GM18519 (cell line): ENCODE data around the gene ZNF615.
"Not testable (repeated sequence)": the region's sequence is repeated elsewhere in the genome, so short reads cannot be mapped to it uniquely, and the experiment has no call there.

Experiments used
- ATAC-seq: cut with Tn5 transposase; IDR thresholded peaks from one replicate; pipeline ENCODE4 v1.9.1; 2021; ENCODE audit warnings: mild to moderate bottlenecking, moderate library complexity; ENCODE audit not compliant: unreplicated experiment, low FRiP score

Gene ZNF615

DNA sequence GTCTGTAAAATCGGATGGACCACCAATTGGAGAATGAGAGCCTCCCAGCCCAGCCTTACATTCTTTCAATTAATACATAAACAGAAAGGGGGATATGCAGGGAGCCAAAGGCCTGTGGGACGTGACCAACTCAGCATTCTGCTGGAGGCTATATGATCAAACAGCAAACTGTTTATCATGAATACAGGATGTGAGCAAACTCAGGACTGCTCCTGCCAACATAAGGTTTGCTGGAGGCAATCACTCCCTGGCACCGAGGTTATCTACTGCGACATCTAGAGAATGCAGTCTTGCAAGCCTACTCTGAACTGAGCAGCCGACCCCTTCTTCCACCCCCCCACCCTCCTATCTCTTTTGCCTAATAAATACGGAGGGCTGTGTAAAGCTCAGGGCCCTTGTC, 27.1 kb downstream of the ZNF615 start:
- ATAC-seq, result not testable (repeated sequence)

DNA sequence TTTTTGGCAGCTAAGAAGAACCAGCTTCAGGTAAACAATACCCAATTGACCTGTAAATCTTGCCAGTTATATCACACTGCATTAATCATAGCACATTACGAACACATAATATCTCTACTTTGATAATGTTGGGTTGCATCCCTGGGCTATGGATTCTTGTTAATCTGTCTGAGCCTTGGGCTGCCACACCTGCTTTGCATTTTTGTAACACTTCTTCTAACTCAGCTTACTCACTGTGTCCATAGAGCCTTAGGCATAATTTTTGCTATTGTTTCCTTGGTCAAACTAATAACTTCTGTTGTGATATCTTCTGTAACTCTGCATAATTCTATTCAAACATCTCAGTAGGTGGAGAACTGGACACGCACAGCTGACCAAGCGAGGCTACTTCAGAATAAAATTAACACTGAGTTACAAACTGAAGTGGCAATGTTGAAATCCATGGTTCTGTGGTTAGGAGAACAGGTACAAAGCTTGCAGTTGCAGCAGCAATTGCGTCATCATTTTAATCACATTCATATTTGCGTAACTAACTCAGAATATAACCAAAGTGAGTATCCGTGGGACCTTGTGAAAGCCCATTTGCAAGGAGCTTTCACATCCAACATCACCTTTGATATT, 27.8 kb downstream of the ZNF615 start:
- no peak for ATAC-seq

DNA sequence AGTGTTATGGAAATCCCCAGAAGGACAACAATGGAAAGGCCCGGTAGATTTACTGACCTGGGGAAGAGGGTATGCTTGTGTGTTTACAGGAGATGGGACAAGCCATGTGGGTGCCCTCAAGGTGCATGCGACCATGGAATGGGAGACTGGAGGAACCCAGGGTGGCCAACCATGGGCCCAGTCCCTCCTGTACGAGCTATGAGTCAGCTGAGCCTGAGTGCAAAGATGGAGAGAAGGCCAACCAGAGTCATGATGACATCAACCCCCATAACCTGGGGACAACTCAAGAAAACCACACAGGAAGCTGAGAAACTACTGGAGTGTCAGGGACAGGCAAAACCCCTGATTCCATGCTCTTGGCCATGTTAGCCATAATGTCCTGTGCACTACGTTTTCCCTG, 29.1 kb downstream of the ZNF615 start:
- no peak for ATAC-seq

DNA sequence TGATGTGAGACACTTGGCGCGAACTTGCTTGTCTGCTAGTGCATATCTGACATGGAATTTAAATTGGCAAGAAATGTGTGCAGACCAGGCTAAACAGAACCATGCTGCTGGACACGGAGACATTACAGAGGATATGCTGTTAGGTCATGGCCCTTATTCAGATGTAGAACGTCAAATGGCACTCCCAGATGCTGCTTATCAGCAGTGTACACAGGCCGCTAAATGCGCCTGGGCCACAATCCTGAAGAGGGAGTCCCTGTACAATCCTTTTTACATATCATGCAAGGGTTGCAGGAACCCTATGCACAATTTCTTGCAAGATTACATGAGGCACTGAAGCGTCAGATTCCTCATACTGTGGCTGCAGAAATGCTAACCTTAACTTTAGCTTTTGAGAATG, 30.7 kb downstream of the ZNF615 start:
- ATAC-seq, result no peak

DNA sequence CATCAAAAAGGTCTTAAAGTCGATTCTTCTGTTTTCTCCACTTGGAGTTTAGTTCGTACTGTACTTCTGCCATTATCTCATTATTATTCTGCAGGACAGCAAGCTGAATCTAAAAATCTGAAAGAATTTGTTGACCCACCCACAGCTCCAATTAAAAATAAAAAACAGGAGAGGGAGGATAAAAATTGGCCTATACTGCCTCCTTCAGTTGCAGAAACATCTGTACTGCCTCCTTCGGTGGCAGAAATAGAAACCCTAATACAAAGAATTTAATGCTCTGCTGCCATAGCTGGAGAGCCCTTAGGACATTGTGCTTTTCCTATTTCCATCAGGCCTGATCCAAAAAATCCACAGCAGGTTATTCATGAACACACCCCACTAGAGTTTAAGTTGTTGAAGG, 31.2 kb downstream of the ZNF615 start:
- no peak for ATAC-seq

DNA sequence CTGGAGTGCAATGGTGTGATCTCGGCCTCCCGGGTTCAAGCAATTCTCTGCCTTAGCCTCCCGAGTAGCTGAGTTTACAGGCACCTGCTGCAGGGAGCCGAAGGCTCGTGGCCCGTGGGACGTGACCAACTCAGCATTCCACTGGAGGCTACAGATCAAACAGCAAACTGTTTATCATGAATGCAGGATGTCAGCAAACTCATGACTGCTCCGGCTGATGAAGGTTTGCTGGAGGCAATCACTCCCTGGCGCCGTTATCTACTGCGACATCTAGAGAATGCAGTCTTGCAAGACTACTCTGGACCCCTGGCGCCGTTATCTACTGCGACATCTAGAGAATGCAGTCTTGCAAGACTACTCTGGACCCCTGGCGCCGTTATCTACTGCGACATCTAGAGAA, 32.2 kb downstream of the ZNF615 start:
- ATAC-seq, result not testable (repeated sequence)

DNA sequence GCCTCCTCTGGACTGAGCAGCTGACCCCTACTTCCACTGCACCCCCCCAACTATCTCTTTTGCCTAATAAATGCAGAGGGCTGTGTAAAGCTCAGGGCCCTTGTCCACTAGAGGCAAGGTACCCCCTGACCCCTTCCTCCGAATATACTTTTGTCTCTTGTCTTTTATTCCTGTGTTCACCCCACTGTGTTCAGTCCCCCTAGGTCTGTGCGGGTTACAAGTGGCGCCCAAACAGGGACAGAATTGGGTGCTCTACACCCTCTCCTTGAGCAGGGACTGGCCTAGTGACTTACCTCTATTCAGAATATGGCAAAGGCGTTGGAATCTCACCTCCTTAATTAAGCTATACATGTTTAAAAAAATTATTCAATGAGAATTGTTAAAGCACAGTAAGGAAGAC, 36.4 kb downstream of the ZNF615 start:
- no peak for ATAC-seq

DNA sequence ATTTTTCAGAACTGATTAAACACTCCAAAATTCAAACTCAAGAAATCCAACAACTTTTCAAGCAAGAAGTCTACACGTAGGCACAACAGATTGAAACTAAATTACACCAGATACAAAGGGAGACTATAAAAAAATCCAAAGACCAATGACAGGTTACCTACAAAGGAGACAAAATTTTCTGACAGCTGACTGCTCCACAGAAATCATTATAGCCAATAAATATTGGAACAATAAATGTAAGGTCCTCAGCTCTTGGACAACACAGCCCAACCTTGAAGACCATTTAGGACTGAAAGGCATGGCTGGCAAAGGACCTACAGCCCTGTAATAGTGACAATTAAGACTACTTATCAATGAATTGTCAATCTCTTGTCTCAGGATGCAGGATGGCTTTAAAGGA, 37.3 kb downstream of the ZNF615 start:
- no peak for ATAC-seq

DNA sequence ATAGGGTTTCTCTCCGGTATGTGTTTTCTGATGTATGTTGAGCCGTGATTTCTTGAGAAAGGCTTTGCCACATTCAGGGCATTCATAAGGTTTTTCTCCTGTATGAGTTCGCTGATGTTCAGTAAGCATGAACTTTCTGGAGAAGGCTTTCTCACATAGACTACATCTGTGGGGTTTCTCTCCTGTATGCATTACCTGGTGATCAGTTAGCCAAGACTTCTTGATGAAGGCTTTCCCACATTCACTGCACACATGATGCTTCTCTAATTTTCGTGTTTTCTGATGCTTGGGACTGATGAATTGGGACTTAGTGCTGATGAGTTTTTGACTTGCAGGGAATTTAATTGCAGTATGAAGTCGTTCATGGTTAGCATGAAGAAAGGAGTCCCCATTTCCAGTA, 42.4 kb downstream of the ZNF615 start:
- ATAC-seq, result no peak

DNA sequence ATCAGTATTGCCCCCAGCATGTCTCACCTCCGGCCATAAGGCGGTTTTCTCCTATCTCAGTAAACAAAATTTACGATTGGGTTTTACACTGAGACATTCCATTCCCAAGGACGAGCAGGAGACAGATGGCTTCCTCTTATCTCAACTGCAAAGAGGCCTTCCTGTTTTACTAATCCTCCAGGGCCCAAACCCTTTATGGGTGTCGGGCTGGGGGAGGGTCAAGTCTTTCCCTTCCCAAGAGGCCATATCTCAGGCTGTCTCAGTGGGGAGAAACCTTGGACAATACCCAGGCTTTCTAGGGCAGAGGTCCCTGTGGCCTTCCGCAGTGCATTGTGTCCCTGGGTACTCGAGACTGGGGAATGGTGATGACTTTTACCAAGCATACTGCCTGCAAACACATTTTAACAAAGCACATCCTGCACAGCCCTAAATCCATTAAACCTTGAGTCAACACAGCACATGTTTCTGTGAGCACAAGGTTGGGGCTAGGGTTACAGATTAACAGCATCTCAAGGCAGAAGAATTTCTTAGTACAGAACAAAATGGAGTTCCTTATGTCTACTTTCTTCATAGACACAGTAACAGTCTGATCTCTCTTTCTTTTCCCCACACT, 47.3 kb downstream of the ZNF615 start:
- not testable (repeated sequence) for ATAC-seq

DNA sequence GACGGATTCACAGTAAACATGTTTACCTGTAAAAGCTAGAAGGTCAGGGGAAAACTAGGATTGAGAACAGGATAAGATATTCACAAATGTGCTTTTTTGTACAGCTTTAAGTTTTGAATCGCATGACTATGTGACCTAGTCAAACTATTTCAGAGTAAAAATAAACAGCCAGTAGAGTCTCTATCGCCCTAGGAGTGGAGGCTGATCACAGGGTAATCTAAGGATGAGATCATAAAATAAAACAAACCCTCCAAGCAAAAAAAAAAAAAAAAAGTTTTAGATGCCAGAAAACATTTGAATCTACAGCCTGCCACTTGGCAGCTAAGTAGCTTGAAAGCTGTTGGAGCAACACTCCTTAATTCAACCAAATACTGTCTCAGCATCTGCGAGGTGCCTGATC, 48.2 kb downstream of the ZNF615 start:
- ATAC-seq, result no peak

DNA sequence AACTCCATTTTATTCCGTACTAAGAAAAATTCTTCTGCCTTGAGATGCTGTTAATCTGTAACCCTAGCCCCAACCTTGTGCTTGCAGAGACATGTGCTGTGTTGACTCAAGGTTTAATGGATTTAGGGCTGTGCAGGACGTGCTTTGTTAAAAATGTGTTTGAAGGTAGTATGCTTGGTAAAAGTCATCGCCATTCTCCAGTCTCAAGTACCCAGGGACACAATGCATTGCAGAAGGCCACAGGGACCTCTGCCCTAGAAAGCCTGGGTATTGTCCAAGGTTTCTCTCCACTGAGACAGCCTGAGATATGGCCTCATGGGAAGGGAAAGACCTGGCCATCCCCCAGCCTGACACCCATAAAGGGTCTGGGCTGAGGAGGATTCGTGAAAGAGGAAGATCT, 50.2 kb downstream of the ZNF615 start:
- not testable (repeated sequence) for ATAC-seq

DNA sequence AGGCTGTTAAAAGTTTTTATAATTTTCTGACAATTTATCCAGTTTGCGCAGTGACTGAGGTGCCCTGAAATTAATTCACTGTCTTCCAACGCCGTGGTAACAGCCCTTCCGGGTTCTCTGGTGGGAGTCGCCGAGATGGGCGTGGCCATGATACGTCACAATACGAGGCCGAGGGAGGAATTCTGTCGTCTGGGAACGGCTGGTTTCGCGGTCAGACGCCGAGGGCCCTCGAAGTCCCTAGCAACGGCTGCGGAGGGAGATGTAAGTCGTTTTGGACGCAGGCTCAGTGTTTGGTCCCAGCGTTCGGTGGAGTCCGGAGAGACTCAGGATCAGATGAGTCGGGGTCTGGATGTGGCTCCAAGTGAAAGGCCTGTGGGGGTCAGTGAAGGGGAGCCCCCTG, 59.0 kb downstream of the ZNF615 start:
- no peak for ATAC-seq

DNA sequence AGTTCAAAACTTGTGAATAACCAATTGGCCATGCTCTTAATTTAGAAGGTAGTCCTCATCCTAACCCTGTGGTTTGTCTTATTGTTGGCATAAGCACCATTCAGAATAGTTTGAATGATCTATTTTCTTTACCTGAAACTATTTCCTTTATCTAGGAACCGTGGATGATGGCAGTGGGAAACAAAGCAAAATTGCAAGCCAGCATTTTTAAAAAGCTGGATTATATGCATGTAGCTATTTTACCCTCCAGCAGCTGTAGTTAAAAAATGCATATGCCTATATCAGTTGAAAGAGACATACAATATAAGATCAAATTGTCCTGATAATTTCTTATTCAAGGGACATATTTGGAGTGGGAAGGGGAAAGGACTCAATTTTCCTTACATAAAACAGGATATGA, 61.4 kb downstream of the ZNF615 start:
- ATAC-seq, result no peak

DNA sequence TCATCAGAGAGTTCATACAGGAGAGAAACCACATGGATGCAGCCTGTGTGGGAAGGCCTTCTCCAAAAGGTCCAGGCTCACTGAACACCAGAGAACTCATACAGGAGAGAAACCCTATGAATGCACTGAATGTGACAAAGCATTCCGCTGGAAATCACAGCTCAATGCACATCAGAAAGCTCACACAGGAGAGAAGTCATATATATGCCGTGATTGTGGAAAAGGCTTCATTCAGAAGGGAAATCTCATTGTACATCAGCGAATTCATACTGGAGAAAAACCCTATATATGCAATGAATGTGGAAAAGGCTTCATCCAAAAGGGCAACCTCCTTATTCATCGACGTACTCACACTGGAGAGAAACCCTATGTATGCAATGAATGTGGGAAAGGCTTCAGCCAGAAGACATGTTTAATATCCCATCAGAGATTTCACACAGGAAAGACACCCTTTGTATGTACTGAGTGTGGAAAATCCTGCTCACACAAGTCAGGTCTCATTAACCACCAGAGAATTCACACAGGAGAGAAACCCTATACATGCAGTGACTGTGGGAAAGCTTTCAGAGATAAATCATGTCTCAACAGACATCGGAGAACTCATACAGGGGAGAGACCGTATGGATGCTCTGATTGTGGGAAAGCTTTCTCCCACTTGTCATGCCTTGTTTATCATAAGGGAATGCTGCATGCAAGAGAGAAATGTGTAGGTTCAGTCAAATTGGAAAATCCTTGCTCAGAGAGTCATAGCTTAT, 63.0 kb downstream of the ZNF615 start:
- ATAC-seq, result no peak
